ENCODE results near the gene NUDT13. TPM values are rescaled to one million over a fixed set of nuclear protein-coding genes. Genes with fewer than 3 reads are reported as not detected.
A peak's percentile ranks its signal among the peaks of the same experiment; 100 is the strongest.

NUDT13 gene
- total and polyA plus RNA-seq, 9 of the 15 experiments (the other 6 are each of a cell fraction or from before 2014, with no cell fraction given) = 4.7 to 11.1 (median 5.6) TPM

DNA sequence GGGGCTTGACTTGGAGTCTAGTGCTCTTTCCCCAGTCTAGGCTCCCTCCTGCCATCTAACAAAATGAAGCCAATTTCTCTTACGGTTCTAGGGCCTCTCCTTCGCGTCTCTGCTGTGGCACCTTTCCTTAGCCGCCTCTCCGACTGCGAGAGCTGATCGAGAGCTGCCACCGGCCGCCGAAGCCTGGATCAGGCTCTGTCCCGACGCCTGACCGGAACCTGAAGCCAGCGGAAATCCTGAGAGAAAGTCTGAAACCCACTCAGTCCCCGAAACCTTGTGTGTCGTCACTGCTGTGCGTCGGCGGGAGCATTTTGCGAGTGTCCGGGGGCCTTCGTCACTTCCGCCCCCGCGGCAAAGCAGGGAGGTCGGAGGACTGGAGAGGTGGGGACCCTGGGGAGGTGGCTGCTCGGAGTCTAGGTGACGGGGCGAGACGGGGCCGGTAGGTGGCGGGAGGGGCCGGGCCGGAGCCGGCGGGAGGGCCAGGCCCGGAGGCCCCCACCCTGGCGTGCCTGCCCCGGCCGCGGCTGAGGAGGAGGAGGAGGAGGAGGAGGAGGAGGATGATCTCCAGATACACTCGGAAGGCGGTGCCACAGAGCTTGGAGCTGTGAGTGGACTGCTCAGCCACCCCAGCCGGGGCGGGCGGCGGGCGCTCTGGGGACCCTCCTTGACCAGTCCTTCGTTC is 57.7 kb downstream of the NUDT13 start, which contains the start of the genes ECD and FAM149B1 (continued):
- TF ChIP-seq FOXJ2 (tag; IDR thresholded peaks at IDR 0.05) (no peak), SPI1 (IDR thresholded peaks at IDR 0.05; ENCODE audit: borderline replicate concordance, low read depth, low read length) (peak; percentile 74), CBFB (CRISPR knock-in tag; IDR thresholded peaks at IDR 0.05) (no peak), PTBP1 (IDR thresholded peaks at IDR 0.05; ENCODE audit: low read depth, low read length) (no peak), ZNF764 (CRISPR knock-in tag; IDR thresholded peaks at IDR 0.05; ENCODE audit: low read depth) (no peak), SRSF1 (IDR thresholded peaks at IDR 0.05; ENCODE audit: low read depth, low read length) (no peak), SIRT6 (IDR thresholded peaks at IDR 0.05; ENCODE audit: low read depth, low read length) (no peak), ZNF354B (CRISPR knock-in tag; IDR thresholded peaks at IDR 0.05) (no peak), EP400 (IDR thresholded peaks at IDR 0.05) (peak; percentile 86), ZNF778 (CRISPR knock-in tag; IDR thresholded peaks at IDR 0.05) (no peak), ILK (tag; IDR thresholded peaks at IDR 0.05; ENCODE audit: borderline replicate concordance, low read depth) (no peak), ZZZ3 (IDR thresholded peaks at IDR 0.05) (no peak), POU5F1 (IDR thresholded peaks at IDR 0.05; ENCODE audit: borderline replicate concordance, low read depth, low read length, partially characterized antibody) (peak; percentile 47)
- TF ChIP-seq, protein P1, sequence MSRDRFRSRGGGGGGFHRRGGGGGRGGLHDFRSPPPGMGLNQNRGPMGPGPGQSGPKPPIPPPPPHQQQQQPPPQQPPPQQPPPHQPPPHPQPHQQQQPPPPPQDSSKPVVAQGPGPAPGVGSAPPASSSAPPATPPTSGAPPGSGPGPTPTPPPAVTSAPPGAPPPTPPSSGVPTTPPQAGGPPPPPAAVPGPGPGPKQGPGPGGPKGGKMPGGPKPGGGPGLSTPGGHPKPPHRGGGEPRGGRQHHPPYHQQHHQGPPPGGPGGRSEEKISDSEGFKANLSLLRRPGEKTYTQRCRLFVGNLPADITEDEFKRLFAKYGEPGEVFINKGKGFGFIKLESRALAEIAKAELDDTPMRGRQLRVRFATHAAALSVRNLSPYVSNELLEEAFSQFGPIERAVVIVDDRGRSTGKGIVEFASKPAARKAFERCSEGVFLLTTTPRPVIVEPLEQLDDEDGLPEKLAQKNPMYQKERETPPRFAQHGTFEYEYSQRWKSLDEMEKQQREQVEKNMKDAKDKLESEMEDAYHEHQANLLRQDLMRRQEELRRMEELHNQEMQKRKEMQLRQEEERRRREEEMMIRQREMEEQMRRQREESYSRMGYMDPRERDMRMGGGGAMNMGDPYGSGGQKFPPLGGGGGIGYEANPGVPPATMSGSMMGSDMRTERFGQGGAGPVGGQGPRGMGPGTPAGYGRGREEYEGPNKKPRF (IDR thresholded peaks at IDR 0.05; ENCODE audit: low read depth, low read length) = no peak
- TF ChIP-seq, protein P2, sequence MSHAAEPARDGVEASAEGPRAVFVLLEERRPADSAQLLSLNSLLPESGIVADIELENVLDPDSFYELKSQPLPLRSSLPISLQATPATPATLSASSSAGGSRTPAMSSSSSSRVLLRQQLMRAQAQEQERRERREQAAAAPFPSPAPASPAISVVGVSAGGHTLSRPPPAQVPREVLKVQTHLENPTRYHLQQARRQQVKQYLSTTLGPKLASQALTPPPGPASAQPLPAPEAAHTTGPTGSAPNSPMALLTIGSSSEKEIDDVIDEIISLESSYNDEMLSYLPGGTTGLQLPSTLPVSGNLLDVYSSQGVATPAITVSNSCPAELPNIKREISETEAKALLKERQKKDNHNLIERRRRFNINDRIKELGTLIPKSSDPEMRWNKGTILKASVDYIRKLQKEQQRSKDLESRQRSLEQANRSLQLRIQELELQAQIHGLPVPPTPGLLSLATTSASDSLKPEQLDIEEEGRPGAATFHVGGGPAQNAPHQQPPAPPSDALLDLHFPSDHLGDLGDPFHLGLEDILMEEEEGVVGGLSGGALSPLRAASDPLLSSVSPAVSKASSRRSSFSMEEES (CRISPR knock-in tag; IDR thresholded peaks at IDR 0.05) = no peak
- TF ChIP-seq, protein P3, sequence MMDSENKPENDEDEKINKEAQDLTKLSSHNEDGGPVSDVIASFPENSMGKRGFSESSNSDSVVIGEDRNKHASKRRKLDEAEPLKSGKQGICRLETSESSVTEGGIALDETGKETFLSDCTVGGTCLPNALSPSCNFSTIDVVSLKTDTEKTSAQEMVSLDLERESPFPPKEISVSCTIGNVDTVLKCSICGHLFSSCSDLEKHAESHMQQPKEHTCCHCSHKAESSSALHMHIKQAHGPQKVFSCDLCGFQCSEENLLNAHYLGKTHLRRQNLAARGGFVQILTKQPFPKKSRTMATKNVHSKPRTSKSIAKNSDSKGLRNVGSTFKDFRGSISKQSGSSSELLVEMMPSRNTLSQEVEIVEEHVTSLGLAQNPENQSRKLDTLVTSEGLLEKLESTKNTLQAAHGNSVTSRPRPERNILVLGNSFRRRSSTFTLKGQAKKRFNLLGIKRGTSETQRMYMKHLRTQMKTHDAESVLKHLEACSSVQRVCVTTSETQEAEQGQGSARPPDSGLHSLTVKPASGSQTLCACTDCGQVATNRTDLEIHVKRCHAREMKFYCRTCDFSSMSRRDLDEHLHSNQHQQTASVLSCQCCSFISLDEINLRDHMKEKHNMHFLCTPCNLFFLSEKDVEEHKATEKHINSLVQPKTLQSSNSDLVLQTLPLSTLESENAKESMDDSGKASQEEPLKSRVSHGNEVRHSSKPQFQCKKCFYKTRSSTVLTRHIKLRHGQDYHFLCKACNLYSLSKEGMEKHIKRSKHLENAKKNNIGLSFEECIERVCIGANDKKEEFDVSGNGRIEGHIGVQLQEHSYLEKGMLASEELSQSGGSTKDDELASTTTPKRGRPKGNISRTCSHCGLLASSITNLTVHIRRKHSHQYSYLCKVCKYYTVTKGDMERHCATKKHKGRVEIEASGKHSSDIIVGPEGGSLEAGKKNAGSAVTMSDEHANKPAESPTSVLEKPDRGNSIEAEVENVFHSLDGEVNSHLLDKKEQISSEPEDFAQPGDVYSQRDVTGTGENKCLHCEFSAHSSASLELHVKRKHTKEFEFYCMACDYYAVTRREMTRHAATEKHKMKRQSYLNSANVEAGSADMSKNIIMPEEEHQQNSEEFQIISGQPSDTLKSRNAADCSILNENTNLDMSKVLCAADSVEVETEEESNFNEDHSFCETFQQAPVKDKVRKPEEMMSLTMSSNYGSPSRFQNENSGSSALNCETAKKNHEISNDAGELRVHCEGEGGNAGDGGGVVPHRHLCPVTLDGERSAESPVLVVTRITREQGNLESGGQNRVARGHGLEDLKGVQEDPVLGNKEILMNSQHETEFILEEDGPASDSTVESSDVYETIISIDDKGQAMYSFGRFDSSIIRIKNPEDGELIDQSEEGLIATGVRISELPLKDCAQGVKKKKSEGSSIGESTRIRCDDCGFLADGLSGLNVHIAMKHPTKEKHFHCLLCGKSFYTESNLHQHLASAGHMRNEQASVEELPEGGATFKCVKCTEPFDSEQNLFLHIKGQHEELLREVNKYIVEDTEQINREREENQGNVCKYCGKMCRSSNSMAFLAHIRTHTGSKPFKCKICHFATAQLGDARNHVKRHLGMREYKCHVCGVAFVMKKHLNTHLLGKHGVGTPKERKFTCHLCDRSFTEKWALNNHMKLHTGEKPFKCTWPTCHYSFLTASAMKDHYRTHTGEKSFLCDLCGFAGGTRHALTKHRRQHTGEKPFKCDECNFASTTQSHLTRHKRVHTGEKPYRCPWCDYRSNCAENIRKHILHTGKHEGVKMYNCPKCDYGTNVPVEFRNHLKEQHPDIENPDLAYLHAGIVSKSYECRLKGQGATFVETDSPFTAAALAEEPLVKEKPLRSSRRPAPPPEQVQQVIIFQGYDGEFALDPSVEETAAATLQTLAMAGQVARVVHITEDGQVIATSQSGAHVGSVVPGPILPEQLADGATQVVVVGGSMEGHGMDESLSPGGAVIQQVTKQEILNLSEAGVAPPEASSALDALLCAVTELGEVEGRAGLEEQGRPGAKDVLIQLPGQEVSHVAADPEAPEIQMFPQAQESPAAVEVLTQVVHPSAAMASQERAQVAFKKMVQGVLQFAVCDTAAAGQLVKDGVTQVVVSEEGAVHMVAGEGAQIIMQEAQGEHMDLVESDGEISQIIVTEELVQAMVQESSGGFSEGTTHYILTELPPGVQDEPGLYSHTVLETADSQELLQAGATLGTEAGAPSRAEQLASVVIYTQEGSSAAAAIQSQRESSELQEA (IDR thresholded peaks at IDR 0.05; ENCODE audit: low read depth) = no peak

Measured in K562 (cell line).